SH-SY5Y (cell line): ENCODE measurements around the gene RFC5.

Source experiments
- GATA2 ChIP-seq: IDR thresholded peaks from 2 replicates; pipeline ENCODE4 v1.6.1; 2011; ENCODE audit warnings: mild to moderate bottlenecking, low read depth, low read length
- GATA3 ChIP-seq: IDR thresholded peaks from 2 replicates; pipeline ENCODE4 v1.6.1; 2011; ENCODE audit warnings: low read depth, mild to moderate bottlenecking, low read length, moderate library complexity

DNA sequence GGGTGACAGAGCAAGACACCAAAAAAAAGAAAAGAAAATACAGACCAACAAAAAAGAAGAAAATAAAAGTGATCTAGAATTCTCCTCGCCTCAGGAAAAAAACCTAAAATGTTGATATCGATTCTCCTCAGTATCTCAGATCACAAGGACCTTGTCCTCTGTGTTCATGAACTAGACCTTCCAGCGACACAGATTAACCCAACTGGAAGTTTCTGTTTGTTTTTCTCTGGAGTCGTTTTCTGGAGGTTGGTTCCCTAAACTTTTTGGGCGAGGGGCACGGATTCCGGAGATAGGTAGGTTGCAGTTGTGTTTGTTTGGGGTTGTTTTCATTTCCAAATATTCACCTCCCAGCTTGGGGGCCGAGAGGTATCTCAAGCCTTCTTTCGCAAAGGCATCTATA, 559 bp upstream of the RFC5 start:
- TF ChIP-seq GATA2: no peak
- no peak for TF ChIP-seq GATA3
